ENCODE results near the gene TMEM179. TPM values are rescaled to one million over a fixed set of nuclear protein-coding genes. Genes with fewer than 3 reads are reported as not detected.

Gene TMEM179
- not detected in 2 replicates for total RNA-seq

DNA sequence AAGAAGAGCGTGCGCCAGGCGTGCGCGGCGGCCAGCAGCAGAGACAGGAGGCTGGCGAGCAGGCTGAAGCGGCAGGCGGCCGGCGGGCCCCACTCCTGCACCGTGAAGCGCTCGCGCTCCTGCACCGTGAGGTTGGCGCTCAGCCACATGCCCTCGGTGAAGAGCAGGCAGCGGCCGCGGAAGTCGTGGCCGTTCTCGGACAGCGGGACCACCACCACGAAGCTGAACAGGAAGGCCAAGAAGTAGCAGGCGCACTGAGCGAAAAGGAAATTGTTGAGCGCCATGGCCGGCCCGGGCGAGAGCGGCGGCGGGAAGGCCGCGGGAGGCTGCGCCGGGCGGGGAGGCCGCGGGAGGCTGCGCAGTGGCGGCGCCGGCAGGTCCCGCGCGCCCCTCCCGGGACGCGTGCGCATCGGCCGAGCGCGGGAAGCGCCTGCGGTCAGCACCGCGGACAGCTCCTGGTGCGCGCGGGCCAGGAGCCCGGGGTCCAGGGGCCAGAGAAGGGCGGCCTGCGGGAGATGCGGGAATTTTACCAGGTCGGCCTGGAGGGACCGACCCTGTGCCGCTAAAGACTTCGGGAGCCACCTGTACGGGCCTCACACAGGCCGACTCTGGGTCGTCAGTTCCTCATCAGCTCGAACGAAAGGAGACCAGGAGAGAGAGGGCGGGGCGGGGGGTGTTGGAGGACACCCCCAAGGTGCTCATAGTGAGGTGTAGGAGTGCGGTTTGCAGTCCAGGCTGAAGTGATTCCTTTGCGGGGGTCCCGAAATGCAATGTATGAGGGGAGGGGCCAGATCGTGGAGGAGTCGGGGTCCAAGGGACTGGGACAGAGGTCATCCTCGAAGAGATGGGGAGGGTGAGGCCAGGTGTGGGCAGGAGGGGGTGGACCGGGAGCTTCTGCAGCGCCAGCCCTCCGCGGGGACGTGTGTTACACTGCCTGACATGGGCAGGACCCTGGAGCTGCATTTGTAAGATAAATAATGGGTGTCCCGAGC lies at the start of gene TMEM179:
Gene TMEM179, minus strand, starts transcription at position 315 of the 992 bp plus-strand sequence. Its CDS starts 31 bp downstream, at position 284.

DNA sequence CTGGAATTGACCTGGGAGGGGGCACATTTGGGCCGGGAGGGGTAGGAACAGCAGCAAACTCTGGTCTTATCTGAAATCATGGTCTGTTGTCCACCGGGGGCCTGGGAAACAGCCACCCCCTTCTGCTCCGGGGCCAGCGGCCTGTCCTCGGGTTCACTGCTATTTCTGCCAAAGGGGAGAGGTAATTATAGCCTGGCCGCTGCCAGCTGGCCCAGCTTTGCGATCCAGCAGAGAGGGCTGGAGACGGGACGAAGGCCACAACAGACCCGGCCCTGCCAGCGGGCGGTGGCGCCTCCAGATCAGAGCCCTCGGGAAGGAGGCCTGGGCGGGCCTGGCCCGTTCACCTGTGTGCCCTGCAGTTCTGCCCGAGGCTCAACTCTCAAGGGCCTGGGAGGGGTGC lies 25.1 kb downstream of the TMEM179 start, which contains the start of gene C14orf180:
Gene C14orf180, plus strand, starts transcription at position 258 of the 400 bp plus-strand sequence. CDS start 6,667 bp downstream, outside the sequence.

Other genes starting within 250 kb of the TMEM179 start
- gene C14orf180, start 25.0 kb downstream of the TMEM179 start, total RNA-seq = not detected in 2 replicates
- gene INF2, start 84.8 kb upstream of the TMEM179 start, total RNA-seq = 36.5 and 76.9 TPM in 2 replicates
- 0.33 and 5.9 TPM in 2 replicates for gene ADSS1, start 119.5 kb upstream of the TMEM179 start, total RNA-seq
- gene SIVA1, start 148.4 kb upstream of the TMEM179 start, total RNA-seq = 43.6 and 92.0 TPM in 2 replicates
- gene AKT1, start 191.0 kb upstream of the TMEM179 start, total RNA-seq = 147 and 182 TPM in 2 replicates
- gene ZBTB42, start 196.3 kb upstream of the TMEM179 start, total RNA-seq = 6.3 and 9.8 TPM in 2 replicates